Body of pancreas (tissue), 4 donors: ENCODE measurements around the gene AHCYL2.

ENCODE experiments used
- CTCF ChIP-seq, 7 experiments: fragments of 450-650 bp in 4 of 7; fragments of 200-600 bp in 3 of 7; sonication (generic) in 3 of 7; IDR thresholded peaks; one replicate each; pipeline ENCODE4 v1.5.1; 2016 to 2019; ENCODE audit warnings: antibody characterized with exemption in 7 of 7
- POLR2A ChIP-seq, 3 donors: fragments of 450-650 bp; IDR thresholded peaks; one replicate each; pipeline ENCODE4 v1.6.1; 2016; ENCODE audit warnings: antibody characterized with exemption in 3 of 3, mild to moderate bottlenecking in 2 of 3

- TF ChIP-seq CTCF (IDR thresholded peaks at IDR 0.05) (no peak), POLR2A (IDR thresholded peaks at IDR 0.05) (no peak)
Observed at GRCh38 chr7:129341212-129341611, 116.4 kb downstream of the AHCYL2 start.
